CD4-positive, alpha-beta T cell treated with Interleukin-2 at 100 ng/mL for 4 hours (primary cell): ENCODE data around the gene KSR2.
"Not testable (repeated sequence)": the region's sequence is repeated elsewhere in the genome, so short reads cannot be mapped to it uniquely, and the experiment has no call there.

Experiments used
- DNase-seq: peaks from one replicate; pipeline ENCODE4 v3.0.0-alpha.2; 2020; ENCODE audit warnings: low spot score

The KSR2 gene

GRCh38 chr12:117821480-117822175, 147.2 kb downstream of the KSR2 start:
- no peak for DNase-seq

- no peak for DNase-seq
Observed at GRCh38 chr12:117820216-117820907, 148.4 kb downstream of the KSR2 start.

GRCh38 chr12:117819160-117819559, 149.6 kb downstream of the KSR2 start:
- no peak for DNase-seq

GRCh38 chr12:117818400-117818799, 150.4 kb downstream of the KSR2 start:
- no peak for DNase-seq

GRCh38 chr12:117809509-117809908, 159.3 kb downstream of the KSR2 start:
- no peak for DNase-seq

- no peak for DNase-seq
Observed at GRCh38 chr12:117807946-117808345, 160.8 kb downstream of the KSR2 start.

- no peak for DNase-seq
Observed at GRCh38 chr12:117807355-117807754, 161.4 kb downstream of the KSR2 start.

GRCh38 chr12:117805865-117806264, 162.9 kb downstream of the KSR2 start:
- DNase-seq = no peak

- no peak for DNase-seq
Observed at GRCh38 chr12:117803001-117803400, 165.8 kb downstream of the KSR2 start.

GRCh38 chr12:117800711-117801110, 168.1 kb downstream of the KSR2 start:
- DNase-seq = not testable (repeated sequence)

GRCh38 chr12:117797202-117797601, 171.6 kb downstream of the KSR2 start:
- DNase-seq = no peak

GRCh38 chr12:117792877-117793424, 175.8 kb downstream of the KSR2 start:
- no peak for DNase-seq

- no peak for DNase-seq
Observed at GRCh38 chr12:117792471-117792870, 176.3 kb downstream of the KSR2 start.

GRCh38 chr12:117790948-117791347, 177.8 kb downstream of the KSR2 start:
- no peak for DNase-seq

GRCh38 chr12:117790198-117790597, 178.6 kb downstream of the KSR2 start:
- no peak for DNase-seq

GRCh38 chr12:117789195-117789912, 179.4 kb downstream of the KSR2 start:
- no peak for DNase-seq

GRCh38 chr12:117778656-117779055, 190.1 kb downstream of the KSR2 start:
- DNase-seq = no peak

GRCh38 chr12:117774941-117775775, 193.6 kb downstream of the KSR2 start:
- no peak for DNase-seq

GRCh38 chr12:117768860-117769259, 199.9 kb downstream of the KSR2 start:
- no peak for DNase-seq

- no peak for DNase-seq
Observed at GRCh38 chr12:117766008-117766407, 202.8 kb downstream of the KSR2 start.

- no peak for DNase-seq
Observed at GRCh38 chr12:117762143-117762542, 206.6 kb downstream of the KSR2 start.
